Measurements from ENCODE around the gene ARHGEF9.

GRCh38 chrX:63744850-63745394, 40.1 kb downstream of the ARHGEF9 start:
- TF ChIP-seq POLR2AphosphoS5 (IDR thresholded peaks at IDR 0.05) = no peak
- TF ChIP-seq CTCF (IDR thresholded peaks at IDR 0.05) = no peak
- TF ChIP-seq POLR2A (IDR thresholded peaks at IDR 0.05) = no peak
